ENCODE results near the gene CHN2. TPM values are rescaled to one million over a fixed set of nuclear protein-coding genes. Genes with fewer than 3 reads are reported as not detected.

CHN2 gene
- total RNA-seq, 2 donors from 2014 or later, result 0.59 TPM; not detected in 1

DNA sequence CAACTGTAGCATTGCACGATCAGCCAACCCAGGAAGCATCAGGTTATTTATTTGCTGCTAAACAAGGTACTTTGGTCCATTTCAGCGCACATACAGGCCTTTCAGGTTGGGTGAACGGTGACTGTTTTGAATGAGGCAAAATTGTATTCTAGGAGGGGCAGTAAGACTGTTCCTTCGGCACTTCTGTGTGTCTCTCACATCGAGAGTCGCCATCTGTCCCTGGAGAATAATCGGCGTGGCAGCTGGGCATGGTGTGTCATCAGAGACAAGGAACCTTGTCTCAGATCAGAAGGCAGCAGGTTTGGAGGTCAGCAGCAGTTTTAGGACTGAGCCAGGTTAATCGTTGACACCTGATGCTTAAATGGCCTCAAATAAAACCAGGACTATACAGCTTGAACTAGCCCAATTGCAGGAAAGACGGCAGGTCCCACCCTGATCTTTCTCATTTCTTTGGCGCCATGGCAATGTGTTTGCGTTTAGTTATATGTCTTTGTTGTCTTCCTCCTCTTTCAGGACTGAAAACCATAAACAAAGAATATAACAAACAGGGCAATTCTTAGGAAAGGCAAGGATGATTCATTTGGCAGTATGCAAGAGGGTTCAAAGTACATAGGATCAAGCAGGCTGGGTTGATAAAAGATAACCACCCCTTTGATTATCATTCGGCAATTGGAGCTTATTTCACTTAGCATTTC, 277.0 kb downstream of the CHN2 start:
- Mint-ChIP-seq H3K27ac (no peak overlapping the region), H3K9me3 (no peaks in the 10 kb centered on the region), H3K36me3 (no peaks in the 10 kb centered on the region)
- DNase-seq (ENCODE audit: low spot score in 2 of 2), result no peak
- no peak for ATAC-seq

DNA sequence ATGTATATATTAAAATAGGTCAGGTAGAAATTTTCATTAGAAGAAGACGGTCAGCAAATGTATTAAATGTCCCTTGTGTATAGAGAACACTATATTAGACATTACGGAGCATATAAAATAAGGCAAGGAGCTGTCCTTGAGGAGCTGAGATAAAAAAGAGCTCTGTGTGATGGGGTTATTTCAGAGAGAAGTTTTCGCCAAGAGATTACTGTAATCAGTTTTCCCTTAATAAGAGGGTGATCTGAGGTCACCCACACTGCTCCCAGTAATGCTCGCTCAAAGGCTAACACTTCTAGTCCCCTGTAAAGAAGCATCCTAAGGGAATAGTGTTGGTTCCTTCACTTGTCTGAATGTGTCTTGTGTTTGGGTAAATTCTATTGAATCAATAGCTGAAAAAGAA, 282.3 kb downstream of the CHN2 start:
- H3K9me3 Mint-ChIP-seq, result no peaks in the 10 kb centered on the region
- H3K36me3 Mint-ChIP-seq, result no peaks in the 10 kb centered on the region
- H3K27ac Mint-ChIP-seq, result no peak overlapping the region
- no peak for ATAC-seq
- DNase-seq (ENCODE audit: low spot score in 2 of 2), result no peak

DNA sequence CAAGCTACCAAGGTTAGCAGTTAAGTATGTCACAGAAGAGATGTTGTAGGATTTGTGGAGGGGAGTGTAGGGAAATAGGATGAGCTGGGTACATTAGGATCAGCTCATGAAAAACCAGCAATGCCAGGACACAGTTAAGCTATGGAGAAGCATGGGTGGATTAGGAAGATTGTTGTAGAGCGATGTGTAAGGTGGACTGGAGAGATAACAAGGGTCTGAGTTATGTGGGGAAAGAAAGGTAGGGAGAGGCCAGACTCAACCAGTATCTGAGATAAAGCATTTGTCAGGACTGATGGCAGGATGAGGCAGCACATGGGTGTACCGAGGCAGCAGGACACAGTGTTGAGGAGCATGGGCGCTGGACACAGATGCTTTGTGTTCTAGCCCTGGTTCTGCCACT, 283.7 kb downstream of the CHN2 start:
- DNase-seq (ENCODE audit: low spot score in 2 of 2) (no peak), ATAC-seq (no peak)
- H3K36me3 Mint-ChIP-seq, result no peaks in the 10 kb centered on the region
- no peaks in the 10 kb centered on the region for H3K9me3 Mint-ChIP-seq
- no peak overlapping the region for H3K27ac Mint-ChIP-seq

GRCh38 chr7:29478687-29479240, 284.2 kb downstream of the CHN2 start:
- DNase-seq (ENCODE audit: low spot score in 2 of 2) (no peak), ATAC-seq (no peak)
- H3K9me3 Mint-ChIP-seq, result no peaks in the 10 kb centered on the region
- no peak overlapping the region for H3K27ac Mint-ChIP-seq
- H3K36me3 Mint-ChIP-seq, result no peaks in the 10 kb centered on the region

- Mint-ChIP-seq H3K27ac (no peak overlapping the region), H3K9me3 (no peaks in the 10 kb centered on the region), H3K36me3 (no peaks in the 10 kb centered on the region)
- ATAC-seq (no peak), DNase-seq (ENCODE audit: low spot score in 2 of 2) (no peak)
Measured at GRCh38 chr7:29479301-29480200, 285.0 kb downstream of the CHN2 start.

DNA sequence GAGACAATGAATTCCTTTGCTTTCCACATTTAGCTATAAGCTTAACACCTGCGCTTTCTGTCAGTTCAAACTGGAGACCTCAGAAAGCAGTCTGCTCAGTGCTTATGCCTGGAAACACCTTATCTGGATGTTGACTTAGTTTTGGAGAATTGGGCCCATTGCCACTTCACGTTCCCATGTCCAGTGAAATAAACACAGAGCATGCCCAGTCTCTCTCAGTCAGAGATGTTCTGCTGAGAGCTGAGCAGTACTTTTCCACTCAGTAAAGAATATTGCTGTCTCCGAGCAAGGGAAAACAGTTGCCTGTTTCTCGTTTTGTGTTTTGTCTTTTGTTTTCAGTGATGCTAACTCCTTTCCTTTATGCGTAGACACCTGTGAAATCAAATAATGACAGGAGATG, 285.9 kb downstream of the CHN2 start:
- Mint-ChIP-seq H3K27ac (no peak overlapping the region), H3K36me3 (no peaks in the 10 kb centered on the region), H3K9me3 (no peaks in the 10 kb centered on the region)
- no peak for ATAC-seq
- DNase-seq (ENCODE audit: low spot score in 2 of 2), result no peak

- no peaks in the 10 kb centered on the region for H3K36me3 Mint-ChIP-seq
- no peak for ATAC-seq
- no peak overlapping the region for H3K27ac Mint-ChIP-seq
- H3K9me3 Mint-ChIP-seq, result no peaks in the 10 kb centered on the region
- DNase-seq (ENCODE audit: low spot score in 2 of 2), result no peak
Measured at GRCh38 chr7:29480934-29481651, 286.5 kb downstream of the CHN2 start.

DNA sequence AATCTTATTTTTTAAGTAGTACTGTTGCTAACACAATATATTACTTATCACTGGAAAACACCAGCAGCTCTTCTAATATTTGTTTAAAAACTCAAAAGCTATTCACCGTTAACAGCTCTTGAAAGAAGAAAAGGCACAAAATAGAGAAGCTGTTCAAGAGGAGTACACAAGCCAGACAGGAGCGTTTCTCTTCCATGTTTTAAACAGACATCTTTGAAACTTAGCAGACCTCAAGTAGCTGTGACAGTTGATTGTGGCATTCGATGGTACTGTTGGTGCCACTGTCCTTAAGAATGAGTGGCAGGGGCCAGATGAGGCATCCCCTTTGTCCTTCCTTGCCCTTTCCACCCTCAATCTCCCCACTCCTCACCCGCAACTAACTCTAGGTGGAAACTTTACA, 287.5 kb downstream of the CHN2 start:
- ATAC-seq (no peak), DNase-seq (ENCODE audit: low spot score in 2 of 2) (no peak)
- no peaks in the 10 kb centered on the region for H3K9me3 Mint-ChIP-seq

GRCh38 chr7:29483219-29484104, 288.9 kb downstream of the CHN2 start:
- ATAC-seq (no peak), DNase-seq (ENCODE audit: low spot score in 2 of 2) (no peak)
- Mint-ChIP-seq H3K27ac (no peak overlapping the region), H3K9me3 (no peaks in the 10 kb centered on the region), H3K36me3 (peaks cover 0 to 5% of the 10 kb centered on the region in 2 donors)

More for the DNA sequence above, 287.5 kb downstream of the CHN2 start:
- Mint-ChIP-seq H3K27ac (no peak overlapping the region), H3K36me3 (peaks cover 0 to 4% of the 10 kb centered on the region in 2 donors)

DNA sequence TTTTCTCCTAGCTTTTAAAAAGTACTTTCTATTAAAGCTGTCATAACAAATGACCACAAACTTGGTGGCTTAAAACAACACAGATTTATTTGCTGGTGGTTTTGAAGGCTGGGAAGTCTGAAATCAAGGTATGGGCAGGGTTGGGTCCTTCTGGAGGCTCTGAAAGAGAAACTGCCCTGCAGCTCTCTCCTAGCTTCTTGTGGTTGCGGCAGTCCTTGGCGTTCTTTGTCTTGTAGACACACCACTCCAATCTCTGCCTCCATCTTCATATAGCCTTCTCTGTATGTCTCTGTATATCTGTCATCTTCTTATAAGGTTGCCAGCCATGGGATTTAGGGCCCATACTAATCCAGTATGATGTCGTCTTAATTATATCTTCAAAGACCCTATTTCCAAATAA, 289.7 kb downstream of the CHN2 start:
- peaks cover 0 to 5% of the 10 kb centered on the region in 2 donors for H3K36me3 Mint-ChIP-seq
- H3K27ac Mint-ChIP-seq, result no peak overlapping the region
- no peak for ATAC-seq
- H3K9me3 Mint-ChIP-seq, result no peaks in the 10 kb centered on the region
- DNase-seq (ENCODE audit: low spot score in 2 of 2), result no peak

DNA sequence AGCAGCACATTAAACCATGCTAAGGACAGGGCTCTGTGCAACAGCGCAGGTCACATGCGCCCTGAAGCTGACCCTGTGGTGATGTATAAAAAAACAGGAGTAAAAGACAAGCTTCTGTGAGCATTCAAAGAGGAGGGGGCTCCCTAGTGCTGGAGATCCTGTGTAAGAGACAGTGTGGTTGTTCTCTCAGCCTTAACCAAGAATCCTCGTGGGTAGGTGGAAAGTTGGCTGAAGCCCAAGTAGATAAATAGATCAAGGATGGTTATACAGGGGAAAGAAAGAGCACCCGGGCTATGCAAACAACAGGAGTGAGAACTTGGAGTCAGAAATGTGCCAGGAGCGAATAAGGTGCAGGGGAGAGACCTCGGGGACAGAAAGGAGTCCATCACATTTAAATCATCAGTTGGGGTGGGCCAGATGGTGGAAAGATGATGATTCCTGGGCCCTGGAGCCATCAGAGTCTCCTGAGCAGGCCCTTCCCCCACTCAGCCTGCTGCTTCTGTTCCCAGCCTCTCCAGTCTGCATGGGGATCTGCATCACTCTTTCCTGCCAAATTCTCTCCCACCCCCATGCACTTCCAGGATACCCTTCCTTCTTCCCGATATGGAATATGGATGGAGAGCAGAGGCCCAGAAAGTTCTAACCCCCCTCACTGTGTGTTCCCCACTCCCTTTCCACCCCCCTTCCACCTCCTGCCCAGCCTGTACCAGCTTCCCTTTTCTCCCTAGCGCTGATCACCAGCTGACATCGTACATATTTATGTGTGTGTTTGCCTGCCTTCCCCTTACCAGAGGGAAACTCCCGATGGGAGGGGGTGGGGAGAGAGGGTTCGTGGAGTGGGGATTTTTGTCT, 291.0 kb downstream of the CHN2 start:
- ATAC-seq (no peak), DNase-seq (ENCODE audit: low spot score in 2 of 2) (no peak)
- H3K36me3 Mint-ChIP-seq, result peaks cover 0 to 5% of the 10 kb centered on the region in 2 donors
- no peak overlapping the region for H3K27ac Mint-ChIP-seq
- H3K9me3 Mint-ChIP-seq, result no peaks in the 10 kb centered on the region

DNA sequence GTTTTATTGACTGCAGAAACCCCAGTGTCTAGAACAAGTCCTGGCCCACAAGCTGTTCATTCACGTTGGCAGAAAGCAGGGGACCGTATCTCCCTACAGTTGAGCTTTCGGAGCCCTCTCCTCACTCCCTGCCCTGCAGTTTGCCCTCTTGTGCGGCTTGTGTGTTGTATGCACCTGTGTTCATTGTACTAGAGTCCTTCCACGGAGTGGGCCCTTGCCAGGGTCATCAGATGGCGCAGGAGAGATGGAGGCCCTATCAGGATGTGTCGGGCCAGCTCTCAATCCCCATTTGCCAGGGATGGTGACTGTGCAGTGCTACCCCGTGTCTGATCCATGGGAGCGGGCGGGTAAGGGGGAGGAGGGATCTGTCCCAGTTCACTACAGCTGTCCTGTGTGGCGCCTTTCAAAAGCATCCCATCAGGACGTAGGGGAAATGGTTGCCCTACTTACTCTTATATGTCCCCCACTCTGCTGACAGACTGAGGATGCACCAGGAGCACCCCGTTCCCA, 291.7 kb downstream of the CHN2 start:
- Mint-ChIP-seq H3K27ac (no peak overlapping the region), H3K36me3 (peaks cover 0 to 5% of the 10 kb centered on the region in 2 donors), H3K9me3 (no peaks in the 10 kb centered on the region)
- no peak for ATAC-seq
- no peak for DNase-seq (ENCODE audit: low spot score in 2 of 2)

DNA sequence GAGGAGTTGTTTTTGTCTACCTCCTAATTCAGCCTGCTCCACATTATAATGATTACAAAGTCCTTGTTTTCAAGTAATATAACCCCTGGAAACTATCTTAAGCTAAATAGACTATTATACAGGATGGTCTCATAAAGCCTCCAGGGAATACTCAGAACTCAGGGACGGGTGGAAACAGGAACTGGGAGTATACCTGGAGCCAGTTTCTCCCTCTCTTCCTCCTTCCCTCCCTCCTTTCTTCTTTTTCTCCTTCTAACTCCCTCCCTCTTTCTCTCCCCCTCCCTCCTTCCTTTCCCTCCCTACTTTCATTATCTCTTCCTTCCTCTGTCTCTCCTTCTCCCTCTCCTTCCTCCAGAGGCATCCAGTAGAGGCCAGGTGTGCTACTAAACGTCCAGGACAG, 292.8 kb downstream of the CHN2 start:
- Mint-ChIP-seq H3K9me3 (no peaks in the 10 kb centered on the region), H3K27ac (peak overlapping the region in 1 of 2 donors; percentile 77), H3K36me3 (peaks cover 0 to 5% of the 10 kb centered on the region in 2 donors)
- ATAC-seq, result no peak
- no peak for DNase-seq (ENCODE audit: low spot score in 2 of 2)

DNA sequence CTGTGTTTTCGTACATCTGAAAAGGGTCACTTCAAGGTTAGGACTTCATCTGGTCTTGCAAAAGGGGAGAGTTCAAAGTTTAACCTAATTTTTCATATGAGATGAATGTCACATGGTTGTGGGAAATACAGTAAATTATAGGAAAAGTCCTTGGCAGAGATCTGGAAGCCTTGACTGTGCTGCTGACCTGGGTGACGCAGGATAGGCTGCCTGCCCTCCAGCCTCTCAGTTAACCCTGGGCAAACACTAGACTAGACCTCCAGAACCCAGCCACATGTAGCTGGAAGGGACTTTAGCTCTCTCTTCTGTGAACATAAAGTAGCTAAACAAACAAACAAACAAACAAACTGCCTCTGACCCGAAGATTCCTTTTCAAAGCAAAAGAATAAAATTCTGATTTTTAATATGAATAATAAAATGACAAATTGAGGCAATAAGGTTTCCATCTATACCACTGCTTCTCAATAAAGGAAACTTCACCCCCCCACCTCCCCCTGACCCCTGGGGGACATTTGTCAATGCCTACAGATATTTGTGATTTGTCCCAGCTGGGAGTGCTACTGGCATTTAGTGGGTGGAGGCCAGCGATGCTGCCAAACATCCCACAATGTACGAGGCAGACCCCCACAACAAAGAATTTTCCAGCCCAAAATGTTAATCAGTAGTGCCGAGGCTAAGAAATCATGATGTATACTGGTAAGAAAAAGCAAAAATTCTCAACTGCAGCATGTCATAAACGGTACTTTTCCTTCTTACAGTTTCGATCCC, 293.8 kb downstream of the CHN2 start:
- peaks cover 0 to 5% of the 10 kb centered on the region in 2 donors for H3K36me3 Mint-ChIP-seq
- H3K27ac Mint-ChIP-seq, result no peak overlapping the region
- ATAC-seq (no peak), DNase-seq (ENCODE audit: low spot score in 2 of 2) (no peak)
- no peaks in the 10 kb centered on the region for H3K9me3 Mint-ChIP-seq
